Pancreas (tissue), 10 donors: ENCODE data around the gene CLASP1. TPM values are rescaled to one million over a fixed set of nuclear protein-coding genes. Genes with fewer than 3 reads are reported as not detected.
A peak's percentile ranks its signal among the peaks of the same experiment; 100 is the strongest.

Experiments
- ATAC-seq, 4 donors: fragments of 200-7000 bp; cut with Tn5 transposase; one replicate each; pipeline versions ENCODE4 v1.8.0 to v1.9.1; 2020; ENCODE audit warnings: mild to moderate bottlenecking in 4 of 4, moderate library complexity in 4 of 4
- DNase-seq, 6 donors: peaks; one replicate each; pipeline ENCODE4 v3.0.0-alpha.2; 2020
- FAIRE-seq: peaks from 2 replicates; lab custom pipeline; 2012; peaks lifted over from hg19 to GRCh38; lab: Jason Lieb, UNC
- H3K27ac ChIP-seq, 4 donors: fragments of 200-600 bp; sonication (generic); 1 replicate in 3 of 4; 2 replicates in 1 of 4; pipeline versions ENCODE4 v1.5.0 to v1.8.0; 2020
- H3K27me3 ChIP-seq, 4 donors: fragments of 200-600 bp; one replicate each; pipeline ENCODE4 v1.8.0; 2021
- H3K36me3 ChIP-seq, 3 donors: fragments of 200-600 bp; sonication (generic) in 1 of 3; one replicate each; pipeline versions ENCODE4 v1.5.0 to v1.8.0; 2020 to 2021
- H3K4me1 ChIP-seq, 3 donors: fragments of 200-600 bp; one replicate each; pipeline ENCODE4 v1.8.0; 2021
- H3K4me3 ChIP-seq, 4 donors: fragments of 200-600 bp; sonication (generic) in 2 of 4; one replicate each; pipeline versions ENCODE4 v1.5.0 to v1.8.0; 2020 to 2021
- H3K9me3 ChIP-seq, 4 donors: fragments of 200-600 bp; one replicate each; pipeline ENCODE4 v1.8.0; 2021
- WGBS, 2 donors: extraction: QIAGEN DNeasy Blood & Tissue Kit; methylation state at CpG; one replicate each; pipeline ENCODE4 v1.1.7; 2013; 5-methylcytosine and 5-hydroxymethylcytosine counted together
- intact Hi-C, 3 donors: fragments of 100-400 bp; cut with DNase I; formaldehyde crosslinking; loops; one replicate each; pipeline versions ENCODE4 v1.11.1 to v1.14.2; 2022
- polyA plus RNA-seq, 2 donors: library from polyadenylated mRNA; stranded (reverse); fragments of 200-250 nt; gene quantifications; one replicate each; pipeline ENCODE4 v1.2.3, GENCODE V29; 2013
- total RNA-seq, 6 donors: library from RNA; stranded (reverse); fragmentation: NEBNext Ultra II Directional in 4 of 6; extraction: Animal tissue kit (Norgen Biotek cat#: 25700) in 4 of 6; gene quantifications; one replicate each; pipeline versions ENCODE4 v1.2.1 to v1.2.4, GENCODE V29; 2021 to 2023
- TF ChIP-seq, protein P1 (sequence below), 4 donors: fragments of 200-600 bp; sonication (generic) in 3 of 4; IDR thresholded peaks; one replicate each; pipeline versions ENCODE4 v1.5.0 to v1.8.0; 2021; ENCODE audit warnings: antibody characterized with exemption in 4 of 4
- donor health status: healthy with polysubstance abuse.
- donor health status: DM: no; HTN: no; CAD: no; lungs with moderate emphysema.
- donor health status: DM: no; HTN: no; CAD: no.
- donor health status: control.
- donor health status: control.
- donor health status: Bipolar disorder and iron deficiency.
- donor health status: DM: yes; HTN: yes; CAD: no.
- donor health status: DM: no; HTN: no; CAD: no.
- donor health status: DM: no; HTN: no; CAD: no.
- donor health status: DM: yes; HTN: yes; CAD: no.

CLASP1 gene
- total and polyA plus RNA-seq, 8 donors = 8.9 to 34.5 (median 21.3) TPM

DNA sequence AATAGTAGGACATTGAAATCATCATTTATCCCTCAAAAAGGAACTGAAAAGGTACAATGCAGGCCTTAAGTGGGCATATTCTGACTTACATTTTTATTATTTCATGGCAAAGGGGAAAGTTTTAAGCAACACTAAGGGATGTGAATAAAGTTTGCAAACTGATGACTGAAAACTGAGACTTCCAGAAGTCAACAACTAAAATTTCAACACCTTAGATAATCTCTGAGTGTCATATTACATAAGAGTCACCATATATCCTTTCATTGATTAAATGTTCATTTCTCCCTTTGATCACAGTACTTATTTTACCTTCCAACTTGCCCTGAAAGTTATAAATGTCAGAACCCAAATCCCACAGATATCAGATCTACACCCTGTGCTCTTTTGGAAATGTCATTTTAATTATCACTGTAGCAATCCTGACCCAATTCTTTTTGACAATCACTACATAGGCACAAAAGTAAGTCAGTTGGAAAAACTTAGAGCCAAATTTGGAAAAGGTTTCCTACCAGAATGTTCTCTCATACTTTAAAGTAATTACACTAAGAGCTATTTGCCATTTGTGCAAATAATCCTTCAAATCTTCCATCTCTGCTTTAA, 163.0 kb downstream of the CLASP1 start:
- H3K36me3 ChIP-seq = no peaks in the 10 kb centered on the region
- H3K27ac ChIP-seq = no peak overlapping the region
- TF ChIP-seq, protein P1, sequence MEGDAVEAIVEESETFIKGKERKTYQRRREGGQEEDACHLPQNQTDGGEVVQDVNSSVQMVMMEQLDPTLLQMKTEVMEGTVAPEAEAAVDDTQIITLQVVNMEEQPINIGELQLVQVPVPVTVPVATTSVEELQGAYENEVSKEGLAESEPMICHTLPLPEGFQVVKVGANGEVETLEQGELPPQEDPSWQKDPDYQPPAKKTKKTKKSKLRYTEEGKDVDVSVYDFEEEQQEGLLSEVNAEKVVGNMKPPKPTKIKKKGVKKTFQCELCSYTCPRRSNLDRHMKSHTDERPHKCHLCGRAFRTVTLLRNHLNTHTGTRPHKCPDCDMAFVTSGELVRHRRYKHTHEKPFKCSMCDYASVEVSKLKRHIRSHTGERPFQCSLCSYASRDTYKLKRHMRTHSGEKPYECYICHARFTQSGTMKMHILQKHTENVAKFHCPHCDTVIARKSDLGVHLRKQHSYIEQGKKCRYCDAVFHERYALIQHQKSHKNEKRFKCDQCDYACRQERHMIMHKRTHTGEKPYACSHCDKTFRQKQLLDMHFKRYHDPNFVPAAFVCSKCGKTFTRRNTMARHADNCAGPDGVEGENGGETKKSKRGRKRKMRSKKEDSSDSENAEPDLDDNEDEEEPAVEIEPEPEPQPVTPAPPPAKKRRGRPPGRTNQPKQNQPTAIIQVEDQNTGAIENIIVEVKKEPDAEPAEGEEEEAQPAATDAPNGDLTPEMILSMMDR (IDR thresholded peaks at IDR 0.05) = no peak
- H3K4me3 ChIP-seq = no peak overlapping the region
- DNase-seq (no peak), FAIRE-seq (no peak), ATAC-seq (no peak)
- intact Hi-C loops = no loop called here
- H3K9me3 ChIP-seq = no peaks in the 10 kb centered on the region
- H3K27me3 ChIP-seq = no peaks in the 10 kb centered on the region
- peaks cover 4 to 24% (median 22%) of the 10 kb centered on the region in 3 donors for H3K4me1 ChIP-seq

DNA sequence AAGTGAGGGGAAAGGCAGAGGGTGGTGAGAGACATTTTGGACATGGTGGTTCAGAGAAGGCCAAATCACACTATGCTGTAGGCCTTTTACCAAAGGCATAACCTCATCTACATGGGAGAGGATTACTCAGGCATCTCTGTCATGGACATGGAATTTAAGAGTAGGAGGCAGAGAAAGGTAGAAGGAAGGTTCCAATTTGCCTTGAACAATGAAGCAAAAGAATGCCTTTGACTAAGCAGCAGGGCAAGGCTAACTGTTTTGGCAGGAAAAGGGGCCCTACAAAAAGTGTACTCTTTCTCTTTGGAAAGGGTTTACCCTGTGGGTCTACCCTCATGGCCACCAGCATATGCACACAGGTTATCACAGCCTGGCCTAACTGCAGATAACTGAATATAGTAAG, 164.2 kb downstream of the CLASP1 start:
- FAIRE-seq (no peak), ATAC-seq (no peak), DNase-seq (no peak)
- intact Hi-C loops = no loop called here
- no peaks in the 10 kb centered on the region for H3K27me3 ChIP-seq
- TF ChIP-seq, protein P1 (IDR thresholded peaks at IDR 0.05) = no peak
- no peak overlapping the region for H3K4me3 ChIP-seq
- no peaks in the 10 kb centered on the region for H3K36me3 ChIP-seq
- no peaks in the 10 kb centered on the region for H3K9me3 ChIP-seq
- no peak overlapping the region for H3K27ac ChIP-seq
- H3K4me1 ChIP-seq = peaks cover 0 to 20% (median 17%) of the 10 kb centered on the region in 3 donors

DNA sequence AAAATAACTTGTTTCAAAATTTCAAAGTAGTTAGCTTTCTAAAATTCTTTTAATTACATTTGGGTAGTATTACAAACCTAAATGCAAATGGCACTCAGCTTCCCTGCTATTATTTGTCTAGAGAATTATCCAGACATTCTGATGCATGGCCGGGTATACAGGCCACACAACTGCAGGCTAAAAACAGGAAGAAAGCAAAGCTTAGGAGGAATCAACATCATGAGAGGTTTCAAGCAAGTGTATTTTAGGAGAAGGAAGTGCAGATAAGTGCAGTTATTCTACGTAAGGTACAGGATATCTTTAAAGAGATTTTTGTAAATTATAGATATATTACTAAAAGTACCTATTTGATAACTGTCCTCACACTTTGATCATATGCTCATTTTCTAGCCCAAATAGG, 165.4 kb downstream of the CLASP1 start:
- no peaks in the 10 kb centered on the region for H3K36me3 ChIP-seq
- no peak overlapping the region for H3K27ac ChIP-seq
- no peaks in the 10 kb centered on the region for H3K9me3 ChIP-seq
- DNase-seq (no peak), FAIRE-seq (no peak), ATAC-seq (no peak)
- peaks cover 7 to 15% (median 13%) of the 10 kb centered on the region in 3 donors for H3K4me1 ChIP-seq
- intact Hi-C loops = no loop called here
- TF ChIP-seq, protein P1 (IDR thresholded peaks at IDR 0.05) = no peak
- H3K4me3 ChIP-seq = no peak overlapping the region
- WGBS, 2 donors = 90 to 95% methylated on average over 2 of the region's 2 CpGs
- no peaks in the 10 kb centered on the region for H3K27me3 ChIP-seq

DNA sequence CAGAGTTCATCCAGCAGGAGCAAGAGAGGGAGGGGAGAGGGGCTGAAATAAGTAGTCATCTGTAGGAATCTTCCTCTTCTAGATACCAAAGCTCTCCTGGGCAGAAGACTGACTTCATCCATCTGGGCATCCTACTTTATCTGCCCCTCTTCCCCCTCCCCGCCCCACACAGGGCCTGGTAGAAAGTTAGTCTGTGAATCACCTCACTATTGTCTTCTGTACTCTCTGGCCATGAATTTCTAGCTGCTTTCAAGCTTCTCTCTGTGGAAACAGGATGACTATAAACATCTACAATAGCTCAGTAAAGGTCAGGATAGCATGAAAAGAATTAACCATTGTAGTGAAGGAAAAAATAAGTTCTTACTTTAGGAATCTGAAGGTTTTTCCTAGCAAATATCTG, 166.2 kb downstream of the CLASP1 start:
- no peak for DNase-seq
- Histone ChIP-seq H3K4me3 (no peak overlapping the region), H3K4me1 (peaks cover 5 to 11% (median 7%) of the 10 kb centered on the region in 3 donors), H3K27ac (no peak overlapping the region), H3K27me3 (no peaks in the 10 kb centered on the region), H3K36me3 (no peaks in the 10 kb centered on the region), H3K9me3 (no peaks in the 10 kb centered on the region)
- intact Hi-C loops = no loop called here
- FAIRE-seq = no peak
- ATAC-seq = no peak
- TF ChIP-seq, protein P1 (IDR thresholded peaks at IDR 0.05) = no peak
- WGBS, 2 donors = 100% methylated on average over 1 of the region's 1 CpG

DNA sequence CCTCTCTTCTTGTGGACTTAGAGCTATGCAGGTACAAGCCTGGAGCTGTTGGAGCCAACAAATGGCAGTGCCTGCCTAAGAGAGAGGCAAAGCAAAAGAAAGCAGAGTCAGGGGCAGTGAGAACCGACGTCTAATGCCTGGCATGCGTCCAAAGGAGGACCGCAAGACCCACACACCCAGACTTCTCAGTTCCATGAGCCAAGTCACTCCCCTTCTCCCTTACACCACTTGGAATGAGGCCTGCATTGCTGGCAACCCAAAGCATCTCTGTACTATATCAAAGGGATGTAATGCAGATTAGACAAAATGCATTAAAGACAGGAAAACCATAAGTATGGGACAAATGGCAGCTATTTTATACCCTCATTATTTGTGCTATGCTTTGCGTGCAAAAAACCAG, 168.4 kb downstream of the CLASP1 start:
- FAIRE-seq (no peak), ATAC-seq (peak in 3 of 4 donors; percentile 4 to 13 (median 5)), DNase-seq (peak in 1 of 6 donors; percentile 20)
- no peak overlapping the region for H3K4me3 ChIP-seq
- no peaks in the 10 kb centered on the region for H3K27me3 ChIP-seq
- 35 to 36% methylated on average over 5 of the region's 5 CpGs for WGBS, 2 donors
- no peaks in the 10 kb centered on the region for H3K9me3 ChIP-seq
- no peak overlapping the region for H3K27ac ChIP-seq
- no peaks in the 10 kb centered on the region for H3K36me3 ChIP-seq
- intact Hi-C loops = no loop called here
- H3K4me1 ChIP-seq = peaks cover 5 to 11% (median 7%) of the 10 kb centered on the region in 3 donors
- TF ChIP-seq, protein P1 (IDR thresholded peaks at IDR 0.05) = no peak
